ENCODE results near the gene CEP70.
"Not testable (repeated sequence)": the region's sequence is repeated elsewhere in the genome, so short reads cannot be mapped to it uniquely, and the experiment has no call there.

Gene CEP70

GRCh38 chr3:138594935-138595610 is 1.0 kb upstream of the CEP70 start:
- in situ Hi-C loops (cut with HindIII; ENCODE audit: low sequenced_read_pairs), result no loop called here

DNA sequence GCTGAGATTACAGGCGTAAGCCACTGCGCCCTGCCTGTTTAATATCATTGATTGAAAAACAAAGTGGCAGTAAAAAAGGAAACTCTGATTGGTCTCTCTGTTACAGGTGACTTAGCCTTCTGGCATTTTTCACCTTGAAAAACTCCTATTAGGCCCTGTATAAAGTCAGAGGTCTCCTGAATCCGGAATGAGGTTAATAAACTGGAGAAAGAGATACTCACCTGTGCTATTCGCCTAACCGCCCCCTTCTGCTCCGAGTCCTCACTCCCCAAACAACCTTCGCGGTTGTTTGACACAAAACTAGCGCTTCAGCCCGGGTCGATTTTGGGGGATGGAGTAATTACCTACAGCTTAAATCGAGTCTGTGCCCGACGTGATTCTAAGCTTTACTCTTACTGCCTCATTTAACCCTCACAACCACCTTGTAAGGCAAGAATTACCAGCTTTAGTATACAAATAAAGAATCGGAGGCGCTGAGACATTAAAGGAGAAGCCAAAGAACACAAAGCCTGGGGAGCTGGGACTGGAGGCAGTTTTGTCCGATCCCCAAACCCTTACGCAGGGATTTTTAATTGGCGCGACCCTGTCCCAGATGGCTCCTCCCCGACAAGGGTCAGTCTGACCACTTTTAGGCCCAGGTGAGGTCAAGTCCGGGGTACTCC is 441 bp downstream of the CEP70 start:
- in situ Hi-C loops (cut with HindIII; ENCODE audit: low sequenced_read_pairs), result no loop called here

DNA sequence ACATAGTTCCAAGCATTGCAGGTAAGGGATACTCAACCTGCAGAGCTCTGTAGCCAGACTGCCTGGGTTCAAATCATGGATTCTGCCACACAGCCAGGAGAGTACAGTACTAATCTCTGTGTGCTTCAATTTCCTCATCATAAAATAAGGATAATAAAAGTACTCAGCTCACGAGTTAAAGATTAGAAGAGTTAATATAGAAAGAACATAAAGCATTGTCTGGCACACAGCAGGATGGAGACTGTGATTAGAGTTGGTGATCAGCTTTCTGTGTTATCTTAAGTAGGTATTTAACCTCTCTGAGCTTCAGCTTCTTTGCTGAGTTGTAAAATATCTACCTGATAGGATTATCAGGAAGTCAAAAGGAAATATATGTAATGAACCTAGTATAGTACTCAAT is 2.7 kb downstream of the CEP70 start:
- in situ Hi-C loops (cut with HindIII; ENCODE audit: low sequenced_read_pairs), result no loop called here

DNA sequence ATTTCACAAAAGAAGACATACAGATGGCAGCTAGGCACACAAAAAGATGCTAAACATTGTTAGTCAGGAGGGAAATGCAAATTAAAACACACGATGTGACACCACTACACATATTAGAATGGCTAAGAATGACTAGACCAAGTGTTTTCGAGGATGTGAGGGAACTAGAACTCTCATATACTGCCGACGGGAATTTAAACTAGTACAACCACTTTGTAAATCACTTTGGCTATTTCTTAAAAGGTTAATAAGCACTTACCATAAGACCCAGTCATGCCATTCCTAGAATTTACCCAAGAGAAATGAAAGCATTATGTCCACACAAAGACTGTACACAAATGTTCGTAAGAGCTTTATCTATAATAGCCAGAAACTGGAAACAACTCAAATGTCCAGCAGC is 5.6 kb downstream of the CEP70 start:
- in situ Hi-C loops (cut with HindIII; ENCODE audit: low sequenced_read_pairs), result no loop called here

- in situ Hi-C loops (cut with HindIII; ENCODE audit: low sequenced_read_pairs), result no loop called here
These were observed 6.7 kb downstream of the CEP70 start for GRCh38 chr3:138587374-138587773.

GRCh38 chr3:138578961-138579574 is 15.0 kb downstream of the CEP70 start:
- in situ Hi-C loops (cut with HindIII; ENCODE audit: low sequenced_read_pairs), result no loop called here

GRCh38 chr3:138578141-138578540 is 15.9 kb downstream of the CEP70 start:
- in situ Hi-C loops (cut with HindIII; ENCODE audit: low sequenced_read_pairs), result no loop called here

DNA sequence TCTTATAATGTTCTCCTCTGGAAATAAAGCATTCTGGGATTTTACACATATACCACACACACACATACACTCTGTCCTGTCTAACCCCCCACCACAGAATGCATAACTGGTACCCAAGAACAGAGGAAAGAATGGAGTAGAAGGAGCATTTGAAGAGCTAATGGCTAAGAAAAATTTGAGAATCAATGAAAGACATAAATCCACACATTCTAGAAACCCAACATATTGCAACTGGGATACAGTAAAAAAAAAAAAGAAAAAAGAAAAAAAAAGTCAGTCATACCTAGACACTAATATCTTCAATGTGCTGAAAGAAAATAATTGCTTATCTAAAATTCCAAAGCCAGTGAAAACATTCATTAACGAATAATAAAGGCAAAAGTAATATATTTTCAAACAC is 20.9 kb downstream of the CEP70 start:
- in situ Hi-C loops (cut with HindIII; ENCODE audit: low sequenced_read_pairs), result no loop called here

DNA sequence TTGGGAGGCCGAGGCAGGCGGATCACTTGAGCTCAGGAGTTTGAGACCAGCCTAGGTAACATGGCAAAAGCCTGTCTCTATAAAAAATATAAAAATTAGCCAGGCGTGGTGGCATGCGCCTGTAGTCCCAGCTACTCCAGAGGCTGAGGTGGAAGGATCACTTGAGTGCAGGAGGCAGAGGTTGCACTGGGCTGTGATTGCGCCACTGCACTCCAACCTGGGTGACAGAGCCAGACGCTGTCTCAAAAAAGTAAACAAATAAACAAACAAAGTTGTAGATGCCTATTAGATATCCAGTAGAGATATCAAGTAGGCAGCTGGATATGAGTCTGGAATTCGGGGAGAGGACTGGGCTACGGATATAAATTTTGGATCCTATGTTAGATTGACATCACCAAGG is 24.4 kb downstream of the CEP70 start:
- in situ Hi-C loops (cut with HindIII; ENCODE audit: low sequenced_read_pairs), result not testable (repeated sequence)

DNA sequence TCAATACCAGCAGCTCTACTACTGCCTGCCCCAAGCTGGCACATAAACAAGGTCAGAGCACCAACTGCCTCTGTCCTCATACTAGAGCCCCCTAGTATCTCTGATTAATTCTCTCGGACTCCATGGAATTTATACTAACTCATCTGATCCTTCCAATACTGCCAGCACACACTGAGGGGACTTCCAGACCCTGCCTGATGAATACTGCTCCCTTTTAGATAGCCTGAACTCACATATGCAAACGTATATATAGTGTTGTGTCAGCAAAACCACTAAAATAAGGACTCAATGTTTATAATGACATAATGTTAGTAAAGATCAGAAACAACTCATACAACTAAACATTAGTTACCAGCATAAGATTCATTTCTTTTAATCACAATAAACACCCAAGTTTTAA is 25.0 kb downstream of the CEP70 start:
- in situ Hi-C loops (cut with HindIII; ENCODE audit: low sequenced_read_pairs), result no loop called here

- in situ Hi-C loops (cut with HindIII; ENCODE audit: low sequenced_read_pairs), result no loop called here
These were observed 26.7 kb downstream of the CEP70 start for GRCh38 chr3:138567403-138567802.

DNA sequence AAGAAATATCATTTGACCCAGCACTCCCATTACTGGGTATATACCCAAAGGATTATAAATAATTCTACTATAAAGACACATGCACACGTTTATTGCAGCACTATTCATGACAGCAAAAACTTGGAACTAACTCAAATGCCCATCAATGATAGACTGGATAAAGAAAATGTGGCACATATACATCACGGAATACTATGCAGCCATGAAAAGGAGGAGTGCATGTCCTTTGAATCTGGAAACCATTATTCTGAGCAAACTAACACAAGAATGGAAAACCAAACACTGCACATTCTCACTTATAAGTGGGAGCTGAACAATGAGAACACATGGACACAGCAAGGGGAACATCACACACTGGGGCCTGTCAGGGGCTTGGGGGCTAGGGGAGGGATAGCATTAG is 27.8 kb downstream of the CEP70 start:
- in situ Hi-C loops (cut with HindIII; ENCODE audit: low sequenced_read_pairs), result not testable (repeated sequence)

- in situ Hi-C loops (cut with HindIII; ENCODE audit: low sequenced_read_pairs), result not testable (repeated sequence)
These were observed 31.2 kb downstream of the CEP70 start for GRCh38 chr3:138562902-138563301.

GRCh38 chr3:138560501-138560900 is 33.6 kb downstream of the CEP70 start:
- in situ Hi-C loops (cut with HindIII; ENCODE audit: low sequenced_read_pairs), result no loop called here

DNA sequence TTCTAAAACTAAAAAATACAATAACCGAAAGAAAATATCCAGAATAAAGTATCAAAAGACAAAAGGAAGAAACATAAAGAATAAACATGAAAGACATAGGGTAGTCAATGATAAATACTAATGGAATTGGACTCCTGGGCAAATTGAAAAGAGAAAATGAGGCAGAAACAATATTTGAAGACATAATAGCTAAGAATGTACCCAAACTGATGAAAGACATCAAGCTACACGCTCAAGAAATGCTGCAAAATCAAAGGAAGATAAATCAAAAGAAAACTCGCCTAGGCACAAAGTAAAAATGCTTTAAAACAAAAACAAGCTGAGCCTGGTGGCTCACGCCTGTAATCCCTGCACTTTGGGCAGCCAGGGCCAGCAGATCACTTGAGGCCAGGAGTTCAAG is 34.9 kb downstream of the CEP70 start:
- in situ Hi-C loops (cut with HindIII; ENCODE audit: low sequenced_read_pairs), result no loop called here

- in situ Hi-C loops (cut with HindIII; ENCODE audit: low sequenced_read_pairs), result not testable (repeated sequence)
These were observed 39.3 kb downstream of the CEP70 start for GRCh38 chr3:138554775-138555174.

DNA sequence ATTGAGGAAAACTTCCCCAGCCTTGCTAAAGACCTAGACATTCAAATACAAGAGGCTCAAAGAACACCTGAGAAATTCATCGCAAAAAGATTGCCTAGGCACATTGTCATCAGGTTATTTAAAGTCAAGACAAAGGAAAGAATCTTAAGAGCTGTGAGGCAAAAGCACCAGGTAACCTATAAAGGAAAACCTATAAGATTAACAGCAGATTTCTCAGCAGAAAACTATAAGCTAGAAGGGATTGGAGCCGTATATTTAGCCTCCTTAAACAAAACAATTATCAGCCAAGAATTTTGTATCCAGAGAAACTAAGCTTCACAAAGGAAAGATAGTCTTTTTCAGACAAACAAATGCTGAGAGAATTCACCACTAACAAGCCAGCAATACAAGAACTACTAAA is 43.1 kb downstream of the CEP70 start:
- in situ Hi-C loops (cut with HindIII; ENCODE audit: low sequenced_read_pairs), result not testable (repeated sequence)

DNA sequence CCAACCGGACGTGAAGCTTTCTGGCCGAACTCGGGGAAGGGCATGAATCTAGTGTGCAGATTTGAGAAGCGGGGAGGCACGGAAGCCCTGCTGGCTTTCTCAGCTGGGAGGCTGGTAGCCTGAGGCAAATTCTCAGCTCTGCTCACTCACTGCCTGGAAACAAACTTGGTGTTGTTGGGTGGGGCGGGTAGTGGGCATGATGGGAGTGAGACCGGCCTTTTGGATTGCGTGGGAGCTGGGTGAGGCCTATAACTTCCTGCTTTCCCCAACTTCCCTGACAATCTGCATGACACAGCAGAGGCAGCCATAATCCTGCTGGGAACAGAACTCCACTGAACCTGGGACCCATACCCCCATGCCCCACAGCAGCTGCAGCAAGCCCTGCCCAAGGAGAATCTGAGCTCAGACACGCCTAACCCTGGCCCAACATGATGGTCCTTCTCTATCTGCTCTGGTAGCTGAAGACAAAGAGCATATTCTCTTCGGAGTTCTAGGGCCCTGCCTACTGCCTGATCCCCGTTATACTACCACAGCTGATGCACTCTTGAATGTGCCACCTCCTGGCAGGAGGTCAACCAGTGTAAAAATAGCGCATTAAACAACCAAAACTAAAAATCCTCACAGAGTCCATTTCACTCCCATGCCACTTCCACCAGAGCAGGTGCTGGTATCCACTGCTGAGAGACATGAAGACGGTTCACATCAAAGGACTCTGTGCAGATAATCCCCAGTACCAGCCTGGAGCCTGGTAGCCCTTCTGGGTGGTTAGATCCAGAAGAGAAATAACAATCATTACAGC is 44.7 kb downstream of the CEP70 start:
- in situ Hi-C loops (cut with HindIII; ENCODE audit: low sequenced_read_pairs), result no loop called here

- in situ Hi-C loops (cut with HindIII; ENCODE audit: low sequenced_read_pairs), result no loop called here
These were observed 46.6 kb downstream of the CEP70 start for GRCh38 chr3:138547342-138547975.

DNA sequence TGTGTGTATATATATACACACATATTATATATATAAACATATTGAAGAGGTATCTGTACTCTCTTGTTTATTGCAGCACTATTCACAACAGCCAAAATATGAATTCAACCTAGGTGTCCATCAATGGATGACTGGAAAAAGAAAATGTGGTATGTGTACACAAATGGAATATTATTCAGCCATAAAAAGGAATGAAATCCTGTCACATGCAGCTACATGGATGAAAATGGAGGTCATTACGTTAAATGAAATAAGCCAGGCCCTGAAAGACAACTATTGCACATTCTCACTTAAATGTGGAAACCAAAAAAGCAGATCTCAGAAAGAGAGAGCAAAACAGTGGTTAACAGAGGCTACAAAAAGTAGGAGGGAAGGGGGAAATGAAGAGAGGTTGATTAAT is 49.5 kb downstream of the CEP70 start:
- in situ Hi-C loops (cut with HindIII; ENCODE audit: low sequenced_read_pairs), result no loop called here

DNA sequence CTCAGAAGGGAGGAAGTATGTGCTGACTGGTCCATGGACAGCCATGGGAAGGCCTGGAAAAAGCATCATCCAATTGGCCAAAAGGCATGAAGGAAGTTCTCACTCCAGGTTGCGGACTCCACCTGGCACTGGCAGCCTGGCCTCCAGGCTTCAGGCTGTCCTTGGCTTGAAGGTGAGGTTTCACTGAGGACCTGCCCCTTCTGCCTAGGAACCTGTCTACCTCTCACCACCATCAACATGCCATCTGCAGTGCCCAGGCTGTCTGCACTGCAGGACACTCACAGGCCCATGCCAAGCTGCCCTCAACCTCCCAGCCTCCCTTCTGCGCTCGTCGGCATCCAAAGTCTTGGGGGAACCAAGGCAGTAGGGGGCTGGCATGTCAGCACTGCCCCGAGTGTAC is 51.1 kb downstream of the CEP70 start:
- in situ Hi-C loops (cut with HindIII; ENCODE audit: low sequenced_read_pairs), result no loop called here
